Measurements from ENCODE around the gene HMGN5.

The HMGN5 gene

GRCh38 chrX:81121513-81122363 lies 80.0 kb downstream of the HMGN5 start:
- DNase-seq: peak; percentile 72

- peak; percentile 65 for DNase-seq
Measured at GRCh38 chrX:81120936-81121371, 80.8 kb downstream of the HMGN5 start.

- peak; percentile 55 for DNase-seq
Measured at GRCh38 chrX:81120258-81120935, 81.3 kb downstream of the HMGN5 start.

- DNase-seq: no peak
Measured at GRCh38 chrX:81114757-81115156, 87.0 kb downstream of the HMGN5 start.

GRCh38 chrX:81110286-81110685 lies 91.4 kb downstream of the HMGN5 start:
- no peak for DNase-seq

- DNase-seq: no peak
Measured at GRCh38 chrX:81082649-81083048, 119.1 kb downstream of the HMGN5 start.
